SK-N-SH treated with all-trans-retinoic acid at 6 μM for 48 hours (cell line): ENCODE measurements around the gene GTF3C4.

ENCODE experiments used
- PPARA ChIP-seq: fragments of 250-450 bp; sonication (Bioruptor Pico); IDR thresholded peaks from 2 replicates; pipeline ENCODE4 v1.5.0; 2020; ENCODE audit warnings: mild to moderate bottlenecking, borderline replicate concordance
- ZC3H10 ChIP-seq: fragments of 250-450 bp; sonication (Bioruptor Pico); IDR thresholded peaks from 2 replicates; pipeline ENCODE4 v1.5.1; 2021; ENCODE audit warnings: mild to moderate bottlenecking, moderate library complexity

- TF ChIP-seq ZC3H10 (no peak), PPARA (CRISPR knock-in tag) (no peak)
Observed at GRCh38 chr9:132631280-132631679, 39.0 kb upstream of the GTF3C4 start.
